Heart left ventricle (tissue), 16 donors: Measurements from ENCODE around the gene VWA5B1. TPM values are rescaled to one million over a fixed set of nuclear protein-coding genes. Genes with fewer than 3 reads are reported as not detected.

Experiments
- ATAC-seq, 4 donors: fragments of 200-7000 bp; cut with Tn5 transposase; one replicate each; pipeline ENCODE4 v1.9.1; 2020 to 2022; ENCODE audit warnings: moderate library complexity in 4 of 4, mild to moderate bottlenecking in 3 of 4, moderate number of reproducible peaks in 1 of 4
- DNase-seq, 5 donors: peaks; one replicate each; pipeline ENCODE4 v3.0.0-alpha.2; 2020
- H3K27ac ChIP-seq, 12 donors: fragments of 200-600 bp; sonication (generic) in 4 of 12; one replicate each; pipeline versions ENCODE4 v1.5.0 to v1.8.0; 2016 to 2022; ENCODE audit warnings: mild to moderate bottlenecking in 2 of 12
- H3K27me3 ChIP-seq, 9 donors: fragments of 200-600 bp; sonication (generic) in 2 of 9; one replicate each; pipeline versions ENCODE4 v1.5.1 to v1.8.0; 2016 to 2022; ENCODE audit warnings: mild to moderate bottlenecking in 3 of 9
- H3K36me3 ChIP-seq, 9 donors: fragments of 200-600 bp; sonication (generic) in 2 of 9; one replicate each; pipeline versions ENCODE4 v1.5.0 to v1.8.0; 2018 to 2022; ENCODE audit warnings: mild to moderate bottlenecking in 2 of 9
- H3K4me1 ChIP-seq, 12 donors: fragments of 200-600 bp; sonication (generic) in 4 of 12; one replicate each; pipeline versions ENCODE4 v1.5.0 to v1.8.0; 2016 to 2022; ENCODE audit warnings: mild to moderate bottlenecking in 3 of 12
- H3K4me3 ChIP-seq, 12 donors: fragments of 200-600 bp; sonication (generic) in 4 of 12; one replicate each; pipeline versions ENCODE4 v1.5.0 to v1.8.0; 2017 to 2022; ENCODE audit warnings: mild to moderate bottlenecking in 9 of 12, moderate library complexity in 4 of 12
- H3K9me3 ChIP-seq, 12 donors: fragments of 200-600 bp; sonication (generic) in 4 of 12; one replicate each; pipeline versions ENCODE4 v1.5.0 to v1.8.0; 2016 to 2022; ENCODE audit warnings: mild to moderate bottlenecking in 1 of 12
- CTCF ChIP-seq, 12 donors: fragments of 200-600 bp; sonication (generic) in 4 of 12; IDR thresholded peaks; one replicate each; pipeline versions ENCODE4 v1.5.0 to v1.8.0; 2018 to 2022; ENCODE audit warnings: antibody characterized with exemption in 12 of 12, mild to moderate bottlenecking in 5 of 12
- POLR2A ChIP-seq, 2 donors: fragments of 450-650 bp; IDR thresholded peaks; one replicate each; pipeline ENCODE4 v1.6.1; 2017; ENCODE audit warnings: antibody characterized with exemption in 2 of 2, mild to moderate bottlenecking in 2 of 2, moderate library complexity in 2 of 2
- WGBS, 4 donors: extraction: QIAGEN DNeasy Blood & Tissue Kit in 2 of 4; methylation state at CpG; one replicate each; pipeline versions ENCODE4 v1.1.5 to v1.1.7; 2013 to 2018; 5-methylcytosine and 5-hydroxymethylcytosine counted together
- intact Hi-C, 10 donors: fragments of 100-400 bp; cut with DNase I; formaldehyde crosslinking; loops; one replicate each; pipeline versions ENCODE4 v1.11.1 to v1.14.2; 2022
- polyA plus RNA-seq, 2 donors: library from polyadenylated mRNA; stranded (reverse); fragments of 200-250 nt; gene quantifications; one replicate each; pipeline ENCODE4 v1.2.3, GENCODE V29; 2013
- total RNA-seq, 9 donors: library from RNA; depleted of rRNA in 2 of 9; stranded (reverse); fragments of >200 nt in 2 of 9; fragmentation: NEBNext Ultra II Directional in 3 of 9; extraction: Animal tissue kit (Norgen Biotek cat#: 25700) in 3 of 9; gene quantifications; one replicate each; pipeline versions ENCODE4 v1.1.0 to v1.2.4, GENCODE V29; 2016 to 2023
- donor health status: ischemic (EF 13 %, LVEDD 7.1; RV severe dilation, severe dysfunction).
- donor health status: healthy with polysubstance abuse.
- donor health status: DM: no; HTN: yes; CAD: no.
- donor health status: DM: no; HTN: no; CAD: no.
- donor health status: ischemic (EF 25% LVEDD 6.9; RV normal size, moderate dysfunction).
- donor health status: ischemic (EF 25% LVEDD 5.7; RV mildly dilated, moderate dysfunction).
- donor health status: healthy.
- donor health status: DM: yes; HTN: yes; CAD: no.
- donor health status: ischemic (EF 35%, LVEDD 5.7; RV mildly dilated, moderate dysfunction).
- donor health status: nonischemic (EF 11% LVEDD 7.7; RV severe dilation, severe dysfunction).
- donor health status: DM: yes; HTN: yes; CAD: no.
- donor health status: PGD.
- donor health status: ischemic (EF 29% LVEDD 5.4; RV normal size, mild dysfunction).
- donor health status: nonischemic (EF 23%, LVEDD 6.1; RV moderate dilation, normal function).

Gene VWA5B1
- total and polyA plus RNA-seq, 11 donors, result 0.04 to 0.88 (median 0.12) TPM; not detected in 4

- H3K4me3 ChIP-seq, result no peak overlapping the region
- H3K27me3 ChIP-seq, result peaks cover 0 to 8% (median 0%) of the 10 kb centered on the region in 9 donors
- intact Hi-C loops, result no loop called here
- peak in 1 of 5 donors; percentile 34 for DNase-seq
- WGBS, 4 donors, result 37 to 58% (median 48%) methylated on average over 7 of the region's 7 CpGs
- TF ChIP-seq CTCF (IDR thresholded peaks at IDR 0.05), result no peak
- TF ChIP-seq POLR2A (IDR thresholded peaks at IDR 0.05), result no peak
- H3K27ac ChIP-seq, result no peak overlapping the region
- H3K9me3 ChIP-seq, result no peaks in the 10 kb centered on the region
- H3K36me3 ChIP-seq, result no peaks in the 10 kb centered on the region
- ATAC-seq, result peak in 2 of 4 donors; percentile 24 to 70
- H3K4me1 ChIP-seq, result no peaks in the 10 kb centered on the region
Observed at GRCh38 chr1:20250340-20250989, 40.2 kb upstream of the VWA5B1 start.

- WGBS, 4 donors, result 90 to 100% (median 93%) methylated on average over 1 of the region's 1 CpG
- no peak for DNase-seq
- TF ChIP-seq CTCF (IDR thresholded peaks at IDR 0.05) (no peak), POLR2A (IDR thresholded peaks at IDR 0.05) (no peak)
- H3K4me3 ChIP-seq, result no peak overlapping the region
- no peak for ATAC-seq
- H3K27ac ChIP-seq, result no peak overlapping the region
- H3K27me3 ChIP-seq, result peaks cover 0 to 16% (median 0%) of the 10 kb centered on the region in 9 donors
- intact Hi-C loops, result no loop called here
- no peaks in the 10 kb centered on the region for H3K9me3 ChIP-seq
- no peaks in the 10 kb centered on the region for H3K36me3 ChIP-seq
- no peaks in the 10 kb centered on the region for H3K4me1 ChIP-seq
Observed at GRCh38 chr1:20252587-20252986, 38.1 kb upstream of the VWA5B1 start.

- TF ChIP-seq CTCF (IDR thresholded peaks at IDR 0.05) (no peak), POLR2A (IDR thresholded peaks at IDR 0.05) (no peak)
- 35 to 58% (median 48%) methylated on average over 7 of the region's 7 CpGs for WGBS, 4 donors
Observed at GRCh38 chr1:20255666-20256065, 35.0 kb upstream of the VWA5B1 start.

GRCh38 chr1:20259646-20260045, 31.0 kb upstream of the VWA5B1 start:
- ATAC-seq, result no peak
- 44 to 55% (median 48%) methylated on average over 3 of the region's 3 CpGs for WGBS, 4 donors
- peaks cover 0 to 2% (median 0%) of the 10 kb centered on the region in 12 donors for H3K4me1 ChIP-seq
- no peak overlapping the region for H3K4me3 ChIP-seq
- no peak for TF ChIP-seq POLR2A (IDR thresholded peaks at IDR 0.05)
- no peak for TF ChIP-seq CTCF (IDR thresholded peaks at IDR 0.05)
- H3K36me3 ChIP-seq, result no peaks in the 10 kb centered on the region
- DNase-seq, result no peak
- intact Hi-C loops, result loop anchor here in 1 of 10 donors (10.0 kb wide), 1 partner anchor 105 kb away; no protein-coding TSS in a partner anchor
- peaks cover 0 to 17% (median 0%) of the 10 kb centered on the region in 9 donors for H3K27me3 ChIP-seq
- no peaks in the 10 kb centered on the region for H3K9me3 ChIP-seq
- H3K27ac ChIP-seq, result no peak overlapping the region

More at GRCh38 chr1:20255666-20256065, 35.0 kb upstream of the VWA5B1 start:
- intact Hi-C loops, result no loop called here
- H3K27ac ChIP-seq, result no peak overlapping the region
- ATAC-seq (peak in 1 of 4 donors; percentile 86), DNase-seq (peak in 2 of 5 donors; percentile 41 to 64)
- peaks cover 0 to 17% (median 0%) of the 10 kb centered on the region in 9 donors for H3K27me3 ChIP-seq
- H3K4me3 ChIP-seq, result no peak overlapping the region
- H3K9me3 ChIP-seq, result no peaks in the 10 kb centered on the region
- H3K4me1 ChIP-seq, result no peaks in the 10 kb centered on the region
- no peaks in the 10 kb centered on the region for H3K36me3 ChIP-seq
